ENCODE measurements around the gene IRF4. TPM values are rescaled to one million over a fixed set of nuclear protein-coding genes. Genes with fewer than 3 reads are reported as not detected.

The IRF4 gene
- total RNA-seq, 2 experiments from 2014 or later = 94.2 to 95.1 TPM

DNA sequence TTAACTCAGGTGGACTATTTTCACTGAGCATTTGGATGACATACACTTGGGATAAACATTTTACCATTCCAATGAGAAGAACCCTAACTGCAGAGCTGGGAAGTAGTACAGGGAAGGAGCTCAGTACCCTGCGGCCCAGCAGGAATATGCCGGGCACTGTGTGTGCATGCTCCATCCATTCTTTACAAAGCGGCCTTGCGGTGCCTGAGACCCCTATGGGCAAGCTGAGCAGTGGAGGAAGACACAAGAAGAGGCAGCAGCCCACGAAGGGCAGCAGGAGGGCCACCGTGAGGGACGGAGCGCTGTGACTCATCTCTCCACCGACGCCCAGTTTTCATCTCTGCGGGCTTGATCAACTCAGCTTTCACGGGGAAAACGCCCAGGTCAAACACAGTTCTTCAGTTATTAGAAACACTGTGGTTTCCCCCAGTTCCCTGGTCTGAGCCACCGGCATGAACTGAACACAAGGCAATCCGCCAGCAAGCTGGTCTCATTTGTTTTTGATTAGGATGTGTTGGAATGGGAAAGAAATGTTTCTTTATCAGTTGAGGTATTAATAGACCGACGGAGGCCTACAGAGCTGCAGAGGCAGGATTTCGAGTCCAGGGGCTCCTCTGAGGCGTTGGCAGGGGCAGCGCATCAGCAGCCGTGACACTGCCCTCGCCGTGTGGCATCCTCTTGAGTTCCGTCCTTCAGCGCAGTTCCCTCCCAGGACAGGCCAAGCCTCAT, 44.9 kb downstream of the IRF4 start:
- Mint-ChIP-seq H3K36me3 (no peaks in the 10 kb centered on the region), H3K27ac (peak overlapping the region; percentile 12), H3K4me3 (no peak overlapping the region), H3K9me3 (no peaks in the 10 kb centered on the region), H3K27me3 (no peaks in the 10 kb centered on the region), H3K4me1 (peaks cover 34% of the 10 kb centered on the region)
- no peak for DNase-seq
- ATAC-seq (ENCODE audit: low read depth) = no peak
- POLR2A ChIA-PET = interaction anchor here (0.6 to 5.6 kb wide), 4 partner anchors 9 to 45 kb away, joined by 3 to 49 read pairs (median 16); partner anchors contain the start of gene IRF4

GRCh38 chr6:437037-437392, 45.5 kb downstream of the IRF4 start:
- H3K36me3 Mint-ChIP-seq = no peaks in the 10 kb centered on the region
- H3K4me3 Mint-ChIP-seq = no peak overlapping the region
- DNase-seq (no peak), ATAC-seq (ENCODE audit: low read depth) (no peak)
- POLR2A ChIA-PET = interaction anchor here (0.6 to 5.6 kb wide), 2 partner anchors 9 to 32 kb away, joined by 3 to 49 read pairs; no protein-coding TSS in a partner anchor
- peaks cover 29% of the 10 kb centered on the region for H3K4me1 Mint-ChIP-seq
- no peak overlapping the region for H3K27ac Mint-ChIP-seq
- no peaks in the 10 kb centered on the region for H3K9me3 Mint-ChIP-seq
- no peaks in the 10 kb centered on the region for H3K27me3 Mint-ChIP-seq

DNA sequence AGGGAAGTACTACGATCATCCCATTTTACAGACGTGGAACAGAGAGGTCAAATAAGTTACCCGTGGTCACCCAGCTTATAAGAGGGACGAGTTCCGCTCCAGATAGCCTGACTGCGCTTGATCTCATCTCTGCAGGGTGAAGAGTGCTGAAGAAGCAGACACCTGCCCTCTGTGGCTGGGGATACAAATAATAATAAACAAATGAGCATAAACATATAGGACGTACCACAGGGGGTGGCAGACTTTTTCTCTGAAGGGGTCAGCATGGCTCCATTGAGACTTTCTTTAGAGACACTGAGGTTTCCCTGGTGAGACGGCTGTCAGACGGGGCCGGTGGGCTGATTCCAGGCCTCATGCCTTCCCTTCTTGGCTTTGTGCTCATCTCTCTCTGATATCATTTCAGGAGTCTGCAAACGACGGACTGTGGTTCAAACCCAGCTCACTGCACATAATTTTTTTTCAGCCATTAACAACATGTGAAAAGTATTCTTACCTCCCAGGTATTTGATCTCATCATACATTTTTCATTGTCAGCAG, 47.1 kb downstream of the IRF4 start:
- ATAC-seq (ENCODE audit: low read depth) (no peak), DNase-seq (no peak)
- Mint-ChIP-seq H3K4me1 (peaks cover 16% of the 10 kb centered on the region), H3K36me3 (no peaks in the 10 kb centered on the region), H3K9me3 (no peaks in the 10 kb centered on the region), H3K27me3 (no peaks in the 10 kb centered on the region), H3K4me3 (no peak overlapping the region), H3K27ac (no peak overlapping the region)
- POLR2A ChIA-PET = interaction anchor here (5.6 kb wide), 1 partner anchor 7 kb away, joined by 49 read pairs; no protein-coding TSS in a partner anchor

GRCh38 chr6:439641-440167, 48.2 kb downstream of the IRF4 start:
- Mint-ChIP-seq H3K27me3 (no peaks in the 10 kb centered on the region), H3K4me1 (peaks cover 13% of the 10 kb centered on the region), H3K9me3 (no peaks in the 10 kb centered on the region), H3K27ac (no peak overlapping the region), H3K36me3 (no peaks in the 10 kb centered on the region), H3K4me3 (no peak overlapping the region)
- ATAC-seq (ENCODE audit: low read depth) = no peak
- POLR2A ChIA-PET = no interaction called here
- DNase-seq = no peak

- Mint-ChIP-seq H3K4me3 (no peak overlapping the region), H3K27me3 (no peaks in the 10 kb centered on the region), H3K9me3 (no peaks in the 10 kb centered on the region), H3K27ac (no peak overlapping the region), H3K4me1 (peaks cover 23% of the 10 kb centered on the region), H3K36me3 (no peaks in the 10 kb centered on the region)
- ATAC-seq (ENCODE audit: low read depth) (no peak), DNase-seq (peak; percentile 28)
- POLR2A ChIA-PET = no interaction called here
Measured at GRCh38 chr6:441126-441920, 49.8 kb downstream of the IRF4 start.

GRCh38 chr6:443621-444159, 52.1 kb downstream of the IRF4 start:
- Mint-ChIP-seq H3K27ac (no peak overlapping the region), H3K27me3 (no peaks in the 10 kb centered on the region), H3K4me1 (peaks cover 42% of the 10 kb centered on the region), H3K4me3 (no peak overlapping the region), H3K36me3 (no peaks in the 10 kb centered on the region), H3K9me3 (no peaks in the 10 kb centered on the region)
- DNase-seq = no peak
- POLR2A ChIA-PET = interaction anchor here (1.6 to 4.3 kb wide), 4 partner anchors 8 to 81 kb away, joined by 5 to 49 read pairs (median 36); no protein-coding TSS in a partner anchor
- no peak for ATAC-seq (ENCODE audit: low read depth)

GRCh38 chr6:444653-445275, 53.2 kb downstream of the IRF4 start:
- H3K9me3 Mint-ChIP-seq = no peaks in the 10 kb centered on the region
- peaks cover 43% of the 10 kb centered on the region for H3K4me1 Mint-ChIP-seq
- H3K27ac Mint-ChIP-seq = peak overlapping the region; percentile 94
- DNase-seq = peak; percentile 64
- POLR2A ChIA-PET = interaction anchor here (0.6 to 4.3 kb wide), 16 partner anchors 9 to 267 kb away, joined by 3 to 63 read pairs (median 6); partner anchors contain the start of gene IRF4
- peak; percentile 68 for ATAC-seq (ENCODE audit: low read depth)
- peak overlapping the region; percentile 50 for H3K4me3 Mint-ChIP-seq
- H3K36me3 Mint-ChIP-seq = peaks cover 2% of the 10 kb centered on the region
- H3K27me3 Mint-ChIP-seq = no peaks in the 10 kb centered on the region

GRCh38 chr6:445571-446417, 54.2 kb downstream of the IRF4 start:
- ATAC-seq (ENCODE audit: low read depth) (no peak), DNase-seq (peak; percentile 36)
- H3K36me3 Mint-ChIP-seq = peaks cover 2% of the 10 kb centered on the region
- H3K27me3 Mint-ChIP-seq = no peaks in the 10 kb centered on the region
- POLR2A ChIA-PET = interaction anchor here (0.7 to 4.3 kb wide), 18 partner anchors 9 to 106 kb away, joined by 3 to 63 read pairs (median 6); partner anchors contain the start of gene IRF4
- peak overlapping the region; percentile 56 for H3K4me3 Mint-ChIP-seq
- no peaks in the 10 kb centered on the region for H3K9me3 Mint-ChIP-seq
- H3K4me1 Mint-ChIP-seq = peaks cover 42% of the 10 kb centered on the region
- H3K27ac Mint-ChIP-seq = peak overlapping the region; percentile 94

DNA sequence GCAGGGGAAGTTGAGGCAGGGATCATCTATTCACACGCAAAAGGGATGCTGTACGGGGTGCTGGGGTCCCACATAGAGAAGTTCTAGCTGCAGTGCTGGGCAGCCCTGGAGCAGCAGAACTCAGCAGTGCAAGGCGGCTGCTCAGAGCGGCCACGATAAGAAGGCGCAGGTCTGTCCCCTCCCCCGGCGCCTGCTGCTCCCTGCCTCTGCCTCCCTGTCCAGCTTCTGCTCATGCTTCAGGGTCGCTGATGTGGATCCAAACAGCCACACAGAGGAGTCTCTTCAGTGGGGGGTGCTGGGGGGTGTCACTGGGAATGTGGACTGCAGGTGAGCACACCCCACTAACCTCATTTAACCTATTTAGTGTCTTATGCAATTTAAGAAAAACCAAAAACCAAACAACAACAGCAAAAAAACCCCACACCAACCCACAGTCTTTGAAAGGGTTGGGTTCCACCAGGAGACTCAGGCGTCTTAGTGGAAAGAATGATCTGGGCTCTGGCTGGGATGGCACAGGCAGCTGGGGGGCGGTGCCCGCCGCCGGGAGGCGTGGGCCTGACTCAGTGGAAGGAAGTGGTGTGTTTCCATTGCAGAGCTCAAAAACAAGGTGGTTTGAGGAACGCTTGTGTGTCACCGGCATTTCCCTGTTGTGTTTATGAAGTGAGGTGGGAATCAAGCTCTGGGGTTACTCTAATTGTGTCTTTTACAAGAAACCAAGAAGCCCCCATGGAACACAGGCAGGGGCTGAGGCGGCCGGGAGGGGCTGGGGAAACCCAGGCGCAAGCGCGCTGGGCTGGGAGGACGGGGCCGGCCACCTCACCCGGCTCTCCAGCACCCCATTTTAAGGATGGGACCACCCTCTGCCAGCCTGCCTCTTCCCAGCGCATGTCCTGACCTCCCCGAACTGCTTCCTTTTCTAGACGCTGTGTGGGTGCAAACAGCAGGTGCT, 55.1 kb downstream of the IRF4 start:
- ATAC-seq (ENCODE audit: low read depth) (peak; percentile 72), DNase-seq (peak; percentile 83)
- Mint-ChIP-seq H3K27me3 (no peaks in the 10 kb centered on the region), H3K4me1 (peaks cover 40% of the 10 kb centered on the region), H3K9me3 (no peaks in the 10 kb centered on the region), H3K27ac (peak overlapping the region; percentile 94), H3K4me3 (peak overlapping the region; percentile 63), H3K36me3 (peaks cover 2% of the 10 kb centered on the region)
- POLR2A ChIA-PET = interaction anchor here (0.7 to 4.3 kb wide), 17 partner anchors 8 to 264 kb away, joined by 3 to 63 read pairs (median 6); partner anchors contain the start of gene IRF4

- peak; percentile 48 for DNase-seq
- peak; percentile 0 for ATAC-seq (ENCODE audit: low read depth)
- POLR2A ChIA-PET = interaction anchor here (0.7 to 4.3 kb wide), 14 partner anchors 7 to 263 kb away, joined by 3 to 63 read pairs (median 6); partner anchors contain the start of gene IRF4
Measured at GRCh38 chr6:447381-448165, 56.0 kb downstream of the IRF4 start.

More at GRCh38 chr6:447381-448165, 56.0 kb downstream of the IRF4 start:
- H3K9me3 Mint-ChIP-seq = no peaks in the 10 kb centered on the region
- H3K4me1 Mint-ChIP-seq = peaks cover 40% of the 10 kb centered on the region
- peak overlapping the region; percentile 94 for H3K27ac Mint-ChIP-seq
- H3K27me3 Mint-ChIP-seq = no peaks in the 10 kb centered on the region
- H3K4me3 Mint-ChIP-seq = peak overlapping the region; percentile 63
- H3K36me3 Mint-ChIP-seq = peaks cover 2% of the 10 kb centered on the region
